K562 (cell line): ENCODE results near the gene PDLIM7. TPM values are rescaled to one million over a fixed set of nuclear protein-coding genes. Genes with fewer than 3 reads are reported as not detected.

Experiments used
- ARID3B ChIP-seq: fragments of 250-450 bp; sonication (Bioruptor Pico); IDR thresholded peaks from 2 replicates; pipeline ENCODE4 v1.4.0; 2020; ENCODE audit warnings: borderline replicate concordance
- BDP1 ChIP-seq: IDR thresholded peaks from 3 replicates; pipeline ENCODE4 v1.6.1; 2011; ENCODE audit not compliant: insufficient read length, insufficient read depth
- CHAMP1 ChIP-seq: fragments of 450-650 bp; IDR thresholded peaks from 2 replicates; pipeline ENCODE4 v1.6.1; 2016; ENCODE audit warnings: mild to moderate bottlenecking
- COPS2 ChIP-seq: fragments of 450-650 bp; conservative IDR thresholded peaks from 2 replicates; pipeline ENCODE4 v1.6.1; 2016; ENCODE audit warnings: mild to moderate bottlenecking, moderate library complexity
- FOXP1 ChIP-seq: sonication (generic); formaldehyde crosslinking; IDR thresholded peaks from 2 replicates; pipeline ENCODE4 v1.8.0; 2022; ENCODE audit warnings: mild to moderate bottlenecking, missing genetic modification reagents
- FOXP4 ChIP-seq: sonication (generic); formaldehyde crosslinking; IDR thresholded peaks from 2 replicates; pipeline ENCODE4 v1.8.0; 2022; ENCODE audit warnings: mild to moderate bottlenecking, missing genetic modification reagents, borderline replicate concordance
- HMGN3 ChIP-seq: IDR thresholded peaks from 2 replicates; pipeline ENCODE4 v1.6.1; 2011; ENCODE audit warnings: borderline replicate concordance, low read depth, mild to moderate bottlenecking, mixed read lengths, low read length; ENCODE audit not compliant: insufficient read length; ENCODE audit errors: extremely low read depth
- NR3C1 ChIP-seq: sonication (generic); formaldehyde crosslinking; IDR thresholded peaks from 2 replicates; pipeline ENCODE4 v1.8.1; 2022; ENCODE audit warnings: missing genetic modification reagents
- POLR2AphosphoS5 ChIP-seq: IDR thresholded peaks from 2 replicates; pipeline ENCODE4 v1.6.1; 2011; ENCODE audit warnings: mild to moderate bottlenecking, low read depth, low read length, moderate library complexity; ENCODE audit not compliant: control insufficient read depth, insufficient read depth
- PYGO2 ChIP-seq: fragments of 450-650 bp; IDR thresholded peaks from 2 replicates; pipeline ENCODE4 v1.6.1; 2016; ENCODE audit warnings: mild to moderate bottlenecking, missing genetic modification characterization, moderate library complexity, missing compliant biosample characterization
- SRSF9 ChIP-seq: fragments of 200-400 bp; formaldehyde crosslinking; IDR thresholded peaks from 2 replicates; pipeline ENCODE4 v1.6.1; 2017; ENCODE audit warnings: low read depth, low read length, borderline replicate concordance
- WHSC1 ChIP-seq: IDR thresholded peaks from one replicate; pipeline ENCODE4 v1.6.1; 2012; ENCODE audit warnings: low read length, control low read depth, inconsistent platforms
- XRCC3 ChIP-seq: fragments of 450-650 bp; IDR thresholded peaks from 2 replicates; pipeline ENCODE4 v1.6.1; 2017; ENCODE audit warnings: mild to moderate bottlenecking, moderate library complexity
- ZBTB43 ChIP-seq: sonication (generic); formaldehyde crosslinking; IDR thresholded peaks from 2 replicates; pipeline ENCODE4 v1.8.0; 2023; ENCODE audit warnings: mild to moderate bottlenecking, missing genetic modification reagents
- ZFP1 ChIP-seq: fragments of 450-650 bp; formaldehyde crosslinking; IDR thresholded peaks from 2 replicates; pipeline ENCODE4 v1.4.0; 2020; ENCODE audit warnings: mild to moderate bottlenecking, mixed read lengths
- ZKSCAN1 ChIP-seq: fragments of 150-350 bp; IDR thresholded peaks from 2 replicates; pipeline ENCODE4 v1.6.1; 2016; ENCODE audit warnings: low read depth, low read length
- ZNF280B ChIP-seq: fragments of 250-450 bp; sonication (Bioruptor Pico); IDR thresholded peaks from 2 replicates; pipeline ENCODE4 v1.5.1; 2021; ENCODE audit warnings: mild to moderate bottlenecking
- ZNF696 ChIP-seq: fragments of 250-450 bp; sonication (Bioruptor Pico); conservative IDR thresholded peaks from 2 replicates; pipeline ENCODE4 v1.4.0; 2020; ENCODE audit warnings: mild to moderate bottlenecking, moderate library complexity
- polyA plus RNA-seq, 8 experiments: library from polyadenylated mRNA; depleted of rRNA in 4 of 8; stranded (reverse) in 5 of 8; unstranded in 3 of 8; fragments of >200 nt; fragmentation: Nextera tagmentation in 2 of 8; fragmentation: Illumina TruSeq in 1 of 8; extraction: Ambion mirVana in 2 of 8; extraction: Trizol in 1 of 8; gene quantifications; 2 replicates each; pipeline versions ENCODE4 v1.2.1 to v1.2.3, GENCODE V29; 2011 to 2014; ENCODE audit warnings: inconsistent platforms in 1 of 8, missing spikeins in 1 of 8
- total RNA-seq, 7 experiments: library from RNA; depleted of rRNA in 6 of 7; stranded (reverse); fragments of >200 nt in 6 of 7; fragmentation: Illumina TruSeq in 2 of 7; extraction: Trizol in 2 of 7; gene quantifications; 2 replicates each; pipeline versions ENCODE4 v1.2.1 to v1.2.3, GENCODE V29; 2011 to 2021; ENCODE audit warnings: low replicate concordance in 1 of 7

Gene PDLIM7
- total and polyA plus RNA-seq, 9 of the 15 experiments (the other 6 are each of a cell fraction or from before 2014, with no cell fraction given) = 2.1 to 124 (median 32.6) TPM

GRCh38 chr5:177455661-177456590, 41.5 kb downstream of the PDLIM7 start (continued):
- no peak for TF ChIP-seq ZNF696 (CRISPR knock-in tag)
- TF ChIP-seq NR3C1 = no peak
- TF ChIP-seq CHAMP1 = no peak
- no peak for TF ChIP-seq XRCC3
- TF ChIP-seq HMGN3 = no peak
- no peak for TF ChIP-seq COPS2
- no peak for TF ChIP-seq WHSC1
- TF ChIP-seq POLR2AphosphoS5 = no peak
- TF ChIP-seq PYGO2 (tag) = no peak
- TF ChIP-seq BDP1 = no peak
- no peak for TF ChIP-seq ARID3B (CRISPR knock-in tag)
- TF ChIP-seq ZBTB43 (CRISPR knock-in tag) = no peak
- no peak for TF ChIP-seq FOXP1 (CRISPR knock-in tag)
- TF ChIP-seq FOXP4 (CRISPR knock-in tag) = no peak
- no peak for TF ChIP-seq ZNF280B (CRISPR knock-in tag)
- 0 out of 2 replicates have a peak, but pooled peaks have one; percentile 23 for TF ChIP-seq ZKSCAN1
- no peak for TF ChIP-seq SRSF9
- TF ChIP-seq ZFP1 (CRISPR knock-in tag) = no peak
